ENCODE measurements around the gene CPT1A. TPM values are rescaled to one million over a fixed set of nuclear protein-coding genes. Genes with fewer than 3 reads are reported as not detected.

The CPT1A gene
- total and polyA plus RNA-seq, 3 donors from 2014 or later, result 39.2 to 58.5 (median 49.1) TPM

DNA sequence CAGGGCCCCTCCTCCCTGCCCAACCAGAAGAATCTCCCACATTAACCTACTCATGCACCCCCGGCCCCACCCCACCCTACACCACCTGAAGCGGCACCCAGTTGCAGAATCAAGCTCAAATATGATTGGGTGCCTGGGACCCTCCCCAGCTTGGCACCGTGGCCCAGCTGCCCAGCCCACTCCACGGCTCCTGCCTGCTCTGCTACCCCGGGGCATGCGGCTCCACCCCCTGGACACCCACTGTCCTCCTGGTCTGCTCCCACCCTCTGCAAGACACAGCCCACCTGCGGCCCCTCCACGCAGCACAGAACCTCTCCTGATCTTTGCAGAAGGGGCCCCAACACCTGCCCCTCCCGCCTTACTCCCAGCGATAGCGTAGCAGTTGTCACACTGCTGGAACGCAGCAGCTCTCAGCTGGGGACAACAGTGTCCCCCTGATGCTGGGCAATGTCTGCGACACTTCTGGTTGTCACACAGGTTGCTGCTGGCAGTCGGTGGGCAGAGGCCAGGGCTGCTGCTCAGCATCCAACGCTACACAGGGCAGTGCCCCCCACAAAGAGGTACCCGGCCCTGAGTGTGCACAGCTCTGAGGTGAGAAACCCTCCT is 58.4 kb downstream of the CPT1A start:
- no peaks in the 10 kb centered on the region for H3K27me3 ChIP-seq
- H3K36me3 ChIP-seq (ENCODE audit: low read depth, missing control alignments), result no peaks in the 10 kb centered on the region
- H3K4me3 ChIP-seq, result no peak overlapping the region
- no peak for DNase-seq
- no peaks in the 10 kb centered on the region for H3K4me1 ChIP-seq
- TF ChIP-seq POLR2A (IDR thresholded peaks at IDR 0.05), result no peak
- TF ChIP-seq, protein P1, sequence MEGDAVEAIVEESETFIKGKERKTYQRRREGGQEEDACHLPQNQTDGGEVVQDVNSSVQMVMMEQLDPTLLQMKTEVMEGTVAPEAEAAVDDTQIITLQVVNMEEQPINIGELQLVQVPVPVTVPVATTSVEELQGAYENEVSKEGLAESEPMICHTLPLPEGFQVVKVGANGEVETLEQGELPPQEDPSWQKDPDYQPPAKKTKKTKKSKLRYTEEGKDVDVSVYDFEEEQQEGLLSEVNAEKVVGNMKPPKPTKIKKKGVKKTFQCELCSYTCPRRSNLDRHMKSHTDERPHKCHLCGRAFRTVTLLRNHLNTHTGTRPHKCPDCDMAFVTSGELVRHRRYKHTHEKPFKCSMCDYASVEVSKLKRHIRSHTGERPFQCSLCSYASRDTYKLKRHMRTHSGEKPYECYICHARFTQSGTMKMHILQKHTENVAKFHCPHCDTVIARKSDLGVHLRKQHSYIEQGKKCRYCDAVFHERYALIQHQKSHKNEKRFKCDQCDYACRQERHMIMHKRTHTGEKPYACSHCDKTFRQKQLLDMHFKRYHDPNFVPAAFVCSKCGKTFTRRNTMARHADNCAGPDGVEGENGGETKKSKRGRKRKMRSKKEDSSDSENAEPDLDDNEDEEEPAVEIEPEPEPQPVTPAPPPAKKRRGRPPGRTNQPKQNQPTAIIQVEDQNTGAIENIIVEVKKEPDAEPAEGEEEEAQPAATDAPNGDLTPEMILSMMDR (IDR thresholded peaks at IDR 0.05), result no peak
- no peak overlapping the region for H3K27ac ChIP-seq
- no peaks in the 10 kb centered on the region for H3K9me3 ChIP-seq
- intact Hi-C loops (cut with DNase I; ENCODE audit: low total_unique reads), result no loop called here
- WGBS, 2 donors, result 88 to 91% methylated on average over 11 to 16 of the region's 16 CpGs

DNA sequence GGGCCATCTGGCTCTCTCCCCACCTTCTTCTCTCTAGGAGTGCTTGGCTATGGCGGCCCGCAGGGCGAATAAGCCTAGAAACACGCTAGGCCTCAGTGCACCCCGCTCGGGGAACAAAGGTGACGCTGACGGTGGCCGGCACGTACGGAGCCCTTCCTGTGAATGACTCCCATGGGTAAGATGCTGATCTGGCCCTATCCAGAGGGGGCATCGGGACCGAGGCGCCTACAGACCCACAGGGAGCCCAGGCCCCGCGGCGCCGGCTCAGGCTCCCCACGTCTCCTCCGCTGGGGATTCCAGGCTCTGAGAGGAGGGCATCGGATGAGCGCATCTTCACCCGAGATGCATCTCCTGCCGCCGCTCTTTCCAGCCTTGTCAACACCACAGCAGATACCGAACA is 59.0 kb downstream of the CPT1A start:
- H3K27ac ChIP-seq, result no peak overlapping the region
- 94 to 95% methylated on average over 19 to 26 of the region's 26 CpGs for WGBS, 2 donors
- H3K36me3 ChIP-seq (ENCODE audit: low read depth, missing control alignments), result no peaks in the 10 kb centered on the region
- no peak overlapping the region for H3K4me3 ChIP-seq
- intact Hi-C loops (cut with DNase I; ENCODE audit: low total_unique reads), result no loop called here
- peaks cover 6% of the 10 kb centered on the region for H3K4me1 ChIP-seq
- DNase-seq, result no peak
- H3K27me3 ChIP-seq, result no peaks in the 10 kb centered on the region
- H3K9me3 ChIP-seq, result no peaks in the 10 kb centered on the region
- TF ChIP-seq POLR2A (IDR thresholded peaks at IDR 0.05), result no peak
- TF ChIP-seq, protein P1 (IDR thresholded peaks at IDR 0.05), result no peak

DNA sequence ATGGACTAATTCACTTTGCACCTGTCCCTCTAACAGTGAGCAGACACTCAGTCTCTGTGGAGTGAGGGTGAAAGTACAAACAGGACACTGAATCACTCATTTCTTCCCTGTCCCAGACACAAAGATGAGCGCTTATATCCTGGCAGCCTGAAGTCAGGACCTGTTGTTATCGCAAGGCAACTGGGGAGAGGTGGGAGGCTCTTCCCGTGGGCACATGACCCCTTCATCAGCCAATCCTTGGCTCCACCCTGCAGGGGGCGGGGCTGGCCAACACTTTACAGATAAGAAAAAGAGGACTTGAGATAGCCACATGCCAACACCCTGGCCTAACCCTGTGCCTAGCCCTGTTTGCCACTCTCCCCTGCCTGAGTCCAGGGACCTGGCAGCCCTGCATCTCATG is 60.9 kb downstream of the CPT1A start:
- no peak overlapping the region for H3K27ac ChIP-seq
- H3K27me3 ChIP-seq, result no peaks in the 10 kb centered on the region
- H3K36me3 ChIP-seq (ENCODE audit: low read depth, missing control alignments), result no peaks in the 10 kb centered on the region
- no peaks in the 10 kb centered on the region for H3K9me3 ChIP-seq
- no peak for TF ChIP-seq POLR2A (IDR thresholded peaks at IDR 0.05)
- TF ChIP-seq, protein P1 (IDR thresholded peaks at IDR 0.05), result no peak
- H3K4me1 ChIP-seq, result peaks cover 9% of the 10 kb centered on the region
- WGBS, 2 donors, result 60 to 68% methylated on average over 4 of the region's 4 CpGs
- intact Hi-C loops (cut with DNase I; ENCODE audit: low total_unique reads), result no loop called here
- DNase-seq, result peak; percentile 85
- no peak overlapping the region for H3K4me3 ChIP-seq

DNA sequence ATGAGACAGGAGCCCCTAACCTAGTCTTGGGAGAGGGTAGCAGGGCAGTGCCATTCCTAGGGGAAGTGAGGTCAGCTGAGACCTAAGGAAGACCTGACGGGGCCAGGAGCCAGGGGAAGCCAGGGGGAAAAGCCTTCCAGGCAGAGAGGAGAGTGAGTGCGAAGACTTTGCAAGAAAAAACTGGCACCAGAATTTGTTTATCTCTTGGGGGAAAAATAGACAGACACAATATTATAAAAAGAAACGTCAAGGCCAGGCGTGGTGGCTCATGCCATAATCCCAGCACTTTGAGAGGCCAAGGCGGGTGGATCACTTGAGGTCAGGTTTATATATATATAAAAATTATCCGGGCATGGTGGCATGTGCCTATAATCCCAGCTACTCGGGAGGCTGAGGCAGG is 63.5 kb downstream of the CPT1A start:
- Histone ChIP-seq H3K27ac (no peak overlapping the region), H3K27me3 (no peaks in the 10 kb centered on the region), H3K4me1 (peaks cover 9% of the 10 kb centered on the region), H3K36me3 (ENCODE audit: low read depth, missing control alignments) (no peaks in the 10 kb centered on the region), H3K9me3 (no peaks in the 10 kb centered on the region), H3K4me3 (no peak overlapping the region)
- 57 to 58% methylated on average over 7 of the region's 7 CpGs for WGBS, 2 donors
- TF ChIP-seq POLR2A (IDR thresholded peaks at IDR 0.05), result no peak
- TF ChIP-seq, protein P1 (IDR thresholded peaks at IDR 0.05), result no peak
- intact Hi-C loops (cut with DNase I; ENCODE audit: low total_unique reads), result no loop called here
- DNase-seq, result peak; percentile 49

Data from testis (tissue), 3 donors.